OCI-M2 (cell line): ENCODE measurements around the gene ZNF573.

Experiments
- DNase-seq: peaks from one replicate; lab custom pipeline; 2025; ENCODE audit not compliant: unreplicated experiment; lab: John Stamatoyannopoulos, UW

The ZNF573 gene

GRCh38 chr19:37695144-37695899, 84.1 kb downstream of the ZNF573 start:
- DNase-seq = no peak

DNA sequence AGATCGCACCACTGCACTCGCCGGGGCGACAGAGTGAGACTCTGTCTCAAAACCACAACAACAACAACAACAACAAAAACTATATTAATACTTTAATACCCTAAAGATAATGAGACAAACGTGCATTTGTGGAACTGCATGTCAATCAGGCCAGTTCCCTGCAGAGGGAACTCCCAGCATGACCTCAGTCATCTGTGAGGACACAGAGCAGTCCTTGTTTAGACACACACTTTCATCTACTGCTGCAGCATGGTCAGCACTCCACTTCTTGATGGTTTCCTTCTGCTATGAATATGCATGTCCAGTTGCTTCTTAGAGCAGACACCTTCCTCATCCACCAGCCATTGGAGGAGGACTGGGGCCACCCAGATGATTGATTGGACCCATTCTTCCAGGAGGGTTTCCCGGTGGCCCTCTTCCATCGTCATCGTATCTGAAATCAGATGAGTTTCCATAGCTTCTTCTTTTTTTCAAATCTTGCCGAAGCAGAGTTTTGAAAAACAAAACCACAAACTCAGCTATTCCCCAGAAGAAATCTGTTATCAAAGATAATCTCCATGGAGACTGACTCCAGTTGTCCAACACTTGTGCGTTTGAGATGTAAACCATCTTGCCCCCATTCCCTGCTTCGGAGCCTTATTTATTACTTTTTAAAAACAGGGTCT, 86.3 kb downstream of the ZNF573 start:
- peak; percentile 97 for DNase-seq

GRCh38 chr19:37691881-37692504, 87.4 kb downstream of the ZNF573 start:
- peak; percentile 99 for DNase-seq
